Measurements from ENCODE around the gene PTPRM.

DNA sequence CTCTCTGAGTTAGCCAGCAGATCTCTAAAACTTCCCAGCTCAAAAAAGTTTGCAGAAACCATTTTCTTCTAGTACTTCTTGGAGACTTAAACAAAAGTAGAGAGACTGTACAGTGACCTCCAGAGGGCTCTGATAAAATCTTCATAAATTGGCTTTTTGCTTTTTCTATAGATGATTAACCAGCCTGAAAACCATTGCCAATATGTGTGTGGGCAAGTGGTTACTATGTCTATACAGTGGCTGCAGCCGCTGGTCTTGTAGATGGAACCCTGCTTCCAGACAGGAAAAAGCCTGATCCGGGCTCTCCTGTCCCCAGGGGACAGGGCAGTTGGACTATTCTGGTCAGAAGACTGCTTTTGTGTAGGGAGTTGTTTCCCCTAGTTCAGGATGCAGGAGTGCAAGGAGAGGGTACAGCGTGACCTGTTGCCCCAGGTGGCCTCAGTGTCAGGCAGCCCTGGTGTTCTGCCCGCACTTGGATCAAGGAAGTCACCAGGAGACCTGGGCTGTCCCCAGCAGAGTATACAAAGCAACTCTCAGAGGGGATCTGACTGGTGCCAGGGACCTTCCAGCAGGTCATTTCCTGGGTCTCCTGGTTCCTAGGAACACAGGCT, 7.3 kb upstream of the PTPRM start:
- TF ChIP-seq, protein P1, sequence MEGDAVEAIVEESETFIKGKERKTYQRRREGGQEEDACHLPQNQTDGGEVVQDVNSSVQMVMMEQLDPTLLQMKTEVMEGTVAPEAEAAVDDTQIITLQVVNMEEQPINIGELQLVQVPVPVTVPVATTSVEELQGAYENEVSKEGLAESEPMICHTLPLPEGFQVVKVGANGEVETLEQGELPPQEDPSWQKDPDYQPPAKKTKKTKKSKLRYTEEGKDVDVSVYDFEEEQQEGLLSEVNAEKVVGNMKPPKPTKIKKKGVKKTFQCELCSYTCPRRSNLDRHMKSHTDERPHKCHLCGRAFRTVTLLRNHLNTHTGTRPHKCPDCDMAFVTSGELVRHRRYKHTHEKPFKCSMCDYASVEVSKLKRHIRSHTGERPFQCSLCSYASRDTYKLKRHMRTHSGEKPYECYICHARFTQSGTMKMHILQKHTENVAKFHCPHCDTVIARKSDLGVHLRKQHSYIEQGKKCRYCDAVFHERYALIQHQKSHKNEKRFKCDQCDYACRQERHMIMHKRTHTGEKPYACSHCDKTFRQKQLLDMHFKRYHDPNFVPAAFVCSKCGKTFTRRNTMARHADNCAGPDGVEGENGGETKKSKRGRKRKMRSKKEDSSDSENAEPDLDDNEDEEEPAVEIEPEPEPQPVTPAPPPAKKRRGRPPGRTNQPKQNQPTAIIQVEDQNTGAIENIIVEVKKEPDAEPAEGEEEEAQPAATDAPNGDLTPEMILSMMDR (IDR thresholded peaks at IDR 0.05), result no peak
- TF ChIP-seq POLR2AphosphoS5 (IDR thresholded peaks at IDR 0.05) (no peak), POLR2A (IDR thresholded peaks at IDR 0.05; ENCODE audit: low read depth) (no peak), EP300 (IDR thresholded peaks at IDR 0.05) (no peak)

Data from esophagus muscularis mucosa (tissue), 4 donors.